KBM-7 (cell line): ENCODE measurements around the gene C4orf17.

ENCODE experiments used
- DNase-seq: peaks from one replicate; pipeline ENCODE4 v3.0.0-alpha.2; 2015
- in situ Hi-C: fragments of 300-500 bp; cut with MboI; formaldehyde crosslinking; loops from 2 replicates; pipeline ENCODE4 v1.14.3; 2020; ENCODE audit warnings: low sequenced_read_pairs, low pct_unique_long_range_greater_than_20kb, mixed read lengths

The C4orf17 gene

GRCh38 chr4:99591757-99592156, 80.9 kb downstream of the C4orf17 start:
- in situ Hi-C loops, result no loop called here
- DNase-seq, result no peak
